DMS 273 (cell line): ENCODE results near the gene KCNJ1.

Experiments used
- DNase-seq: peaks from one replicate; lab custom pipeline; 2025; ENCODE audit not compliant: unreplicated experiment; lab: John Stamatoyannopoulos, UW

The KCNJ1 gene

DNA sequence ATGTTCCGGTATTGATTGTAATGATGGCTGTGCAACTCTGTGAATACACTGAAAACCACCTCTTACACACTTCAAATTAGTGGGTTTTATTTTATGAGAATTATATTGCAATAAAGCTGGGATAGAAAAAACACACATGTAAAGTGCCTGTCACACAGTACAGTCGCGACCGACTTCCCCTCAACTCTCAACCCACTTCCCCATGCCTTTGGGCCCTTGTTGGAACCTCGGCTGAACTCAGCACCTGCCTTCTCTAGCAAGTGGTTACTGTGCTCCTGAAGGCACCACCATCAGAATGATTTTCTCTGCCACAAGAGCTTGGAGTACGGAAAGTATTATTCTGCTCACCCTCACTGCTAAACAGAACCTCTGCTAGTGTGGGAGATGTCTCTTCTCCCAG, 13.5 kb downstream of the KCNJ1 start:
- DNase-seq = no peak

DNA sequence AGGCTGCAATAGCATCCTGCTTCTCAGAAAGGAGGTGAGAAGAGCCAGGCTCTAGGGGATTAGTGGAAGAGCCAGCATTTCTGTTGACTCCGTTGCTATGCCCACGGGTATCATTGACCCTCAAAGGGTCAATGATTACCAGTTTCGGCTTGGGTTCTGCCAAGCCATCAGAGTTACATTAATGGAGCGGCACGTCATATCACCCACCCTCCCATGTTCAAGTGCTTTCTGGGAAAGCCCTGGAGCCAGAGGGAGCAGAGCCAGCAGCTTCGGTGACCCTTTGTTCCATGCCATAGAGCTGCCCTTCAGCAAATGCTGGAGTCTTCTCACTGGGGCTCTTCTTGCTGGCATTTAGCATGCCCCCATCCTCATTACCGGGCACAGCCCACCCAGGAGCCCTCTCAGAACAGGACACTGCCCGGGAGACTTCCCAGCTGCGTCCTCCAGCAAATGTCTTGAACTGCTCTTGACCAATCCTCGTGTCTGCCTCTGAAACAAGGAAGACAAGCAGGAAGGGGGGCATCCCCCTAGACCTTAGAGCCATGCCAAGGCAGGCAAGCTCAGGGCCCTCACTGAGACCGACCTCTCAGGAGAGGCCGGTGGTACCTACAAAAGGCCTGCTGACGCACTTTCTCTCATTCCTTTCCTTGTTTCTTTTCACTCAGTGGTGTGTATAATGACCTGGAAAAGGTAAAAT, 14.6 kb downstream of the KCNJ1 start:
- no peak for DNase-seq

DNA sequence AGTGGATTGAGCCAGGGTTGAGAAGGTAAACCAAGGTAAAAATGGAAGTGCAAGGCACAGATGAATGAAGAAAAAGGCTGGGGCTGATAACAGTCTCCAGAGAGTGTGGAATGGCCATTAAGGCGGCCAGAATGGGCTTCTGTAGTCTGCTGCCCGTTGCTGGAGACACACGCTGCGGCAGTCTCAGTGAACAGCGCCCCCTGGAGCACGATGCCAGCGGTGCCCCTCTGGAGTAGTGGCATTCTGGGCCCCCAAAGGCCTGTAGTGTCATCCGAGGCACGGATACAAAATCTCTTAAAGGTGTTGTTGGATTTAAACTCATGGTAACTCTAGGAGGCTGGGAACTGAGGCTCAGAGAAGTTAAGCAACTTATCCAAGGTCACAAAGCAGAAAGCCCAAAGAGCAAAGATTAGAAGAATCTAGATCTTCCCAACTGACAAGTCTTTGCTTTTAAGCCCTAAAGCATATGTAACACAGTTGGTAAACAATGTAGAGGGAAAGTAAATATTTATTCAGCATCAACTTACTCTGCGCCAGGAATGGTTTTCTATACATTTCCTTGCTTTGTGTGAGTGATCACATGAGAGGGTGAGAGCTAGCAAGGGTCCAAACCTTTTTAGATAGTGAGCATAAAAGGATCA, 18.2 kb downstream of the KCNJ1 start:
- peak; percentile 73 for DNase-seq

DNA sequence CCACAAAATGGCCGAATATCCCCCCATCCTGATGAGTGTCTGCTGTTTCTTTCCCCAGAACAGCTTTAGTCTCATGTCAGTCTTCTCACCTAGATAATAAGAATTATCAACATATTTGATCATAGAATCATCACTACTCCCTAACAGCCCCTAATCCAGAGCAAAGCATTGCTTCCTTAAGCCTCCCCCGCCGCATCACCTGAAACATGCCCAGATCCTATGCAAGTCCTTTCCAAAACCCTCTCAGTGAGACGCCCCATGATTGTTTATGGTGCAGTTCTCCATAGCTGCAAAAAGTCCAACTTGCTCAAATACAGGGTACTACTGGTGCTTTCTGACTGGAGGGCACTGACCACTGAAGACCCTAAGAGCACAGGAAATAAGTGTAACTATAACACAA, 20.1 kb downstream of the KCNJ1 start:
- DNase-seq = no peak

DNA sequence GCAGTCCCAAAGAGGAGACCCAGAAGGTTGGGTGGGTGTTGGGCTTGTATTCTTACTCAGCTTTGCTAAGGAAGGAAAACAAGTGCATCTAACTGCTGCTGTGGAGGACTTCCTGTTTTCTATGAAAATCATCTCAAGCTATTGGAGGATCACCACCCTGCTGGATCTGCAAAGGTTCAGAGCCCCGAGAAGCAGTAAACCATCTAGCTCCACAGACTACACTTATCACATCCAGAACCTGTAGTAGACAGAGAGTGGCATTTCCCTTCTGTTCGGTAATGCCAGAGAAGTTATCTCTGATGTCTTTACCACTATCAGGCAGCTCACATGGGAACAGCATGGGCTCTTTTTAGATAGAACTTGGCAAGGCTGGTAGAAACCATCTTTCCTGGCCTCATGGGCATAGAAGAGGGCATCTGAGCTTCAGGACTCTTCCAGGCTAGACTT, 21.7 kb downstream of the KCNJ1 start:
- DNase-seq = no peak

DNA sequence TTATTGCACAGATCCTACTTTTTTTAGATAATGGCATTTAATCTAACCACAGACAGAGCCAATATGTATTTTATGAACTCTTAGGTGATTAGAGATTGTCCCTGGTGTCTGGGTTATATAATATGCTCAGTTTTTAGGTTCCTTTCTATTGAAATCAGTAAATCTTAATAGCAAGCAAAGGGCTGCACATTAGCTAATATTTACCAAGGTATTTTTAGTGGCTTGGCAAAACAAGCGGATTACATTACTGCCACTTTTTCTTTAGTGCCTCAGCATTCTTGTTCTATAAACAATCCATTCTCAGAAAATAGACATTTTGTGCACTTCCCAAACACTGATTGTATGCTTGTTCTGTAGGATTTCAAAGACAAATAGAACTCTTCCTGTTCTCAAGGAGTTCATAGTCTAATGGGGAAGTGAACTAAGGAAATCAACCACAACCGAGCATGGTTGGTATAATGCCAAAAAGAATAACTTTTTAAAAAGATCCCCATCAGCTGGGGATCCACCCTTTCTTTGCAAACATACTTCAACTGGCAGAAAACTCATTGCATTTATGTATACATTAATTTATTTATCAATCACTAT, 23.8 kb downstream of the KCNJ1 start:
- no peak for DNase-seq

DNA sequence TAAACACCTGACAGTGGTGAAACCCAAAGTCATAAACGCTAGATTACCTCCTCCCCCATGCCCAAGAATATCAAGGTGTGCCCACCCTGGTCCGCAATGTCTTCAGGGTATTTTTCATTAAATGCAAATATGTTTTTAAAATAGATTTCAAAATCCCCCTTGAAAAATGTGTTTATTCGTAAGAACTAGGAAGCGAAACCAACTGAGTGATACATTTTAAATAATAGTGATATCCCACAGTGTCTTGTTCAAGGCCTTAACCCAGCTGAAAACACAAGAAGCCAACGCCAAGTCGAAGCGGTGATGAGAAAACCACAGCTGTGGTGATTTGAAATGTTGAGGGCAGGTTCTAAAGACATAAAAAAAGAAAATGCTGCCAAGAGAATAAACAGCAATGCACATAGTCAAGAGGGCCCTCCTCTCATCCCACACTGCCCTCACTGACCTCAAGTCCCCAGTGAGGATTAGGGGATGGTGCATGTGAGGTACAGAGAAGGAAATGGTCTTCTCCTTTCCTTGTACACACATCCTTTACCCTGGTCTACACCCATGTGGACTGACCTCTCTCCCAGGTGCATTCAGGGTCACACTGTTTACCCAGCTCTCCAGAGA, 25.5 kb downstream of the KCNJ1 start:
- no peak for DNase-seq

DNA sequence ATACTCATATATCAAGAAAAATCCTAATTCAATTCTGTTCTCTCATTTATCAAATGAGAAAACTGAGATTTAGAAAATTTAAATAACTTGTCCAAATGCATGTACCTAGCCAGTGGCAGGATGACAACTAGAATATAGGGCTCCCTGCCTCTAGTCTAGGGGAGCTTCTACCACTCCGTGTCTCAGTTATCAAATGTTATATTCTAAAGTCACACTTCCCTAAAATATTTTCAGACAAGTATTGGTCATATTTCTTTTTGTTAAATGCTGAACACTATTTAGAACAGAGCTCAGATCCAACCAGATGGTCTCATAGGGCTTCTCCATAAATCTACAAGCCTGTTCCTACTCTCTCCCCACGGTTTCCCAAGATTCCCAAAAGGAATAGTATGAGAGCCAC, 26.3 kb downstream of the KCNJ1 start:
- no peak for DNase-seq

DNA sequence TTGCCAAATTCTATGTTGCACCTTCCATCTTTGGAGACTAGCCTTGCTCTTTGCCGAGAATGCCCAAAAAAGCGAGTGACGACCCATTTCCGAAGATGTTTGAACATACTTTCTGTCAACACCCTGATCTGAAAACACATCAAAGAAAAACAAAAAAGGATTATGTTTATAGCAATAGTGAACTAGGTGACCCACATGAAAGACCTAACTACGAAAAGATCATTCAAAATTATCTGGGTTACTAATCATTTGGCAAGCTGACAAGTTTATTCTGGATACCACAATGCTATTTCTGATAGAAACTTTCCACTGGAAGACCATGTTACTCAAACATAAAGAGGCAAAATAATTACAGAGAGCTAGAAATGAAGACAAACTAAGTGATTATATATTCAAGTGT, 27.0 kb downstream of the KCNJ1 start:
- no peak for DNase-seq

DNA sequence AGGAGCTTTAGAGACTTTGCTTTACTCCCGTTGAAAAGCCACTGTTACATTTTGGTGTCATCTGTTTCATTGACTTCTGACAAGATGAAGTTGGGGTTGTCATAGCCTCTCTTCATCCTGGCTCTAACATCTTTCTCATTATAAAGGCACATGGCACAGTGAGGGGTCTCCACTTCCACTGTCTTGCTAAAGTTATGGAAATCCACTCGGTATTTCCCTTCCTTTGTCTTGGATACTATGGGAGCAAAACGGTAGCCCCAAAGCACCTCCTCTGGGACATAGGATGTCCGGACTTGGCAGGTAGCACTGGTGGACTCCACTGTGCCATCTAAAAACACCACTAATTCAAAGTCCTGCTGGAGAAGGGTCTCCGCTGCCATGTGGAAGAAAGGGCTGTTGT, 28.0 kb downstream of the KCNJ1 start:
- no peak for DNase-seq

DNA sequence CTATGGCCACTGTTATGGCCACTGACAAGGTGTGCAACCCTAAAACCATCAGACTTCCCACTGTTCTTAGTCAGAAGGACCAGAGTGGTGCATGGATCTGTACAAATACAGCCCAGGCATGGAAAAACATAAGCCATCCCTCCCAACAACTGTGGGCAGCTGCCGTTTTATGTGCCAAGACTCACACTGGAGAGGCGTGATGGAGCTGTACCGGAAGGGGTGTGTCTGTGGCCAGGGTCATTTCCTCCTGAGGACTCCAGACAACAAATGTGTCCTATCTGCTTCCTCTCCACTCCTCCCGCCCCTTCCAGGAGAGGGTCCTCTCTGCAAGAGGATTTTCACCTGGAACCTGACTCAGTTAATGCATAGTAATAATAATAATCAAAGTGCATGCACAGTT, 29.5 kb downstream of the KCNJ1 start:
- DNase-seq = no peak

DNA sequence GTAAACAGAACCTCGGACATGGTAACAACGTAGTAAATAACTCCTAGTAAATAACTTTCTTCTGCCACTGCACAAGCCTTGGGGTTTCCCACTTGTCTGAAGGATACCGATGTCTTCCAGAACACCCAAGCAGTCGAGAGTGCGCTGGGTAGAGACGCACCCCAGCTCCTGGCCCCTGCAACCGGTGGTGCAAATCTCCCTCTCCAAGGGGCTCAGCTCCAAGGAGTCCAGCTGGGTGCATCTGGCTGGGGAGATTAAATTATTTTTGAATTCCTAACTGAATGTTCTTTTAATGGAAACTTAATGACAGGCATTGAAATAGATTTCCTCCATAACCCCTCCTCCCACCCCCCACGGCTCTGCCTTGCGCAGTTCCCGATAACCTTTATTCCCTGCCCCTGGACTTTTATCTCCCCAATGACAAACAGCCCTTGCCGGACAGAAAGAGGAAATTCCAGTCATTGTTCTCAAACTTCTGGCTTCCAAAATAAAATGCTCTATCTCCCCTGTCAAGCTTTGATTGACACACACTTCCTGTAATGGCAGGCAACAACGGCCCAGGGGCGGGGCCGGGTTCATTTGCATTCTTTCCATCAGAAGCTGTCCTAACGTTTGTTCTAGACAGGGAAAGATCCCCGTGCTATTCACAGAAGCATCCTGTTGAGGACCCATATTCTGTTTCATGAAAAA, 31.2 kb downstream of the KCNJ1 start:
- DNase-seq = no peak

DNA sequence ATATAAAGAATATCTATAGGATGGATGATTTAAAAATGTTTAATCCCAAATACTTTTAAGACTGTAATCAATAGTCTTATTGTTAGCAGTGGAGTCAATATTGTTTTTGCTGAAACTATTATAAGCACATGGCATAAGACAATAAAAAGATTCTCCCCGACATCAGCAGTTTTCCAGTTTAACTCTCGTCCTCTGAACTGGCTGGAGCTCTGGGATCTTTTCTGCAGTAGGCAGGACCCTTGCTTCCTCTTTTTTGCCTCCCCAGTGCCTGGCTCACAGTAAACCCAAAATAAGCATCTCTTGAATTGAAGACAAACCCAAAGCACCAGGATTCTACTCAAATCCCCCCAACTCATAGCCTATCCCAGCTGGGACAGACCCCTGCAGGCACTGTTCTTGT, 32.9 kb downstream of the KCNJ1 start:
- no peak for DNase-seq

DNA sequence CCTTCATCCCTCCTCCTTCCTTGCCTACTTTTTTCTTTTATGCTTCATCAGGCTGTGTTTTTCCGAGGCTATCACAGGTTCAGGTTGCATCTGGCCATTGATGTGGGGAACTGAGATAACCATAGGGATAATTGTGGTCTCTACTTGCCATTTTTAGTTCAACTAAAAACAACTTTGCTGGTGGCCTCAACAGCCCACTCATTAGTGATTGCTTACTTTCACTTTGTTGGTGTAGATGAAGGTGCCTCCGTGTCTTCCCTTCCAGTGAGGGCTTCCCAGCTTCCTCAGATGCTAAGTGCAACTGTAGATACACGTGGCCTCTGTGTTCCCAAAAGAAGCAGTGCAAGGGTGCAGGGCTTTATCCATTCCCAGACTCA, 35.0 kb downstream of the KCNJ1 start:
- no peak for DNase-seq

DNA sequence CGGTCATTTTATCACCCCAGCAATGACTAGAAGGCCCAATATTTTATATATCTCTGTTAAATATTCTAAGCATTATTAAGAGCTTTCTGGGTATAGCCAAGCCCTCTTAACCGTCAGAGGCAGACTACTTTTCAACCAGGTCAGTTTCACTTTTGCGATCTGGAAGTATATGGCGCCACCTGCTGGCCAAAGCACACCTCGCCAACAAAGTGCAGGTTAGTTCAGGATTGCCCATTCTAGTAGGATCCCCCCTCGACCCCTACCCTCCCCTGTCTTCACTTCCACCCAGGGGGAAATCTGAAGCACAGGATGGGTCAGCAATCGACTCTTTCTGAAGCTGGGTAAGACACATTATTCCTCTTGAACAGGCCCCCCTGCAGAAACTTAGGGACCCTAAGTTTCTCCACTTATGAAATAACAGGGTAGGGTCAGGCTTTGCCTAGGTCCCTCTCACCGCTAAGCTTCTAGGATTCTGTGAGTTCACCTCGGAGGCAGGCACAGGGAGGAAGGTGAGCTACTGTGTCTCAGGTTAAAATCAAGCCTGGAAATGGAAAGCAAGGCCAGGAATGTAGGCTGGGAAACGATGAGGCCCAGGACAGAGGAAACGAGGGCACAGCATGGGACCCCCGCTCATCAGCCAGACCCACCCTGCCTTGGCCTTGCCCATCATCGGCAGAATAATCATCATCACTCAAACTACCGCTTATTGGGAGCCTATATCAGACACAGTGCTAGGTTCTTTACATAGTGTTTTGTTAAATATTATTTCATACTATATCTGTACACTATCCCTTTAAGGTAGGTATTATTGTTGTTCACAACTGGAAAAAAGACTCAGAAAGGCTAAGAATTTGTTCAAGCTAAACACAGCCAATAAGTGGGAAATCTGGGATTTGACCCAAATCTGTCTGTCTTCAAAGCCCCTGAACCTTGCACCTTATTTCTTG, 35.6 kb downstream of the KCNJ1 start:
- DNase-seq = peak; percentile 79

DNA sequence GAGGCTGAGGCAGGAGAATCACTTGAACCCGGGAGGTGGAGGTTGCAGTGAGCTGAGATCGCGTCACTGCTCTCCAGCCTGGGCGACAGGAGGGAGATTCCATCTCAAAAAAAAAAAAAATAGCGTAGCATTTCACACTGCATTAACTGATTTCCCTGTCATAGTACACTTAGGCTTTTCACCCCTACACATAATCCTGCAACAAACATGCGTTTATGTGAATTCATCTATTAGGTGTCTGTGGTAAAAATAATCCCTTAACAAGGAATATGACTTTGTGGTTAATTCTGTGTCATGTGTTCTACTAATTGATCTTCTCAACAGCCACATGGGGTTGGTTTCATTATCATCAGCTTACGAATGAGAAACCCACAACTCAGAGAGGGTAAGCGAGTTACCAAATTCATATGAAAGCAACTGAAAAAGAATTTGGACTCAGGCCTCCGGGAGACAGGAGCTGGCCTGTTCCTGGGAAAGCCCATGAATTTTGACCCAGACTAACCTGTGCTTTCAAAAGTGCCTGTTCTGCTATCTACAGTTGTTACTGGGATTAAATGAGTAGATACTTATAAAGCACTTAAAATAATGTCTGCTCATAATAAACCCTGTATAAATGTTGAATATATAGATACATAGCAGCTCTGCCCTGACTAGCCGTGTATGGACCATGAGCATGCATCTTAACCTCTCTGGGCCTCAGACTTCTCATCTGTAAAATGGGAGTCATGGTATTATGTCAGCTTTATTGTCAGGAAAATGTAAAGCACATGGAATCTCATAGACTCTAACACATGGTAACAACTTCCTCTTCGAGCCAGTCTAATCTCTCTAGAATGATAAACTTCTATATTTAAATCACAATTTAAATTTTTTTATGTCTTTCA, 36.6 kb downstream of the KCNJ1 start:
- no peak for DNase-seq

DNA sequence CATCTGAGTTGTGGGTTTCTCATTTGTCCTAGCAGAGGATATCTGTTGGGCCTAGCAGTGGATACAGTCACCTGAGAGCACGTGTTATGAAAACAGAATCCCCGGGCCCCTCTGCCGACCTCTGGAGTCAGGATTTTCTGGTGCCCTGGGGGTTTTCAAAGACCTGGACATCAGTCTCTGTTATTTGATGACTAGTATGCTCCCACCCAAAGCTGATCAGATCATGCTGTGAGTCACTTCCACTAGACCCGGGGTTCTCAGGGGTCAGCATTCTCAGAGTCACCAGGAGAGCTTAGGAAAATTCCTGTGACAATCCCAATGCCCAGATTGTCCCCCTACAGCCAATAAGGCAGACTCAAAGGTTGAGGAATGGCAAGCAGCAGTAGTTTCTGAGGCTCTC, 38.7 kb downstream of the KCNJ1 start:
- DNase-seq = no peak

DNA sequence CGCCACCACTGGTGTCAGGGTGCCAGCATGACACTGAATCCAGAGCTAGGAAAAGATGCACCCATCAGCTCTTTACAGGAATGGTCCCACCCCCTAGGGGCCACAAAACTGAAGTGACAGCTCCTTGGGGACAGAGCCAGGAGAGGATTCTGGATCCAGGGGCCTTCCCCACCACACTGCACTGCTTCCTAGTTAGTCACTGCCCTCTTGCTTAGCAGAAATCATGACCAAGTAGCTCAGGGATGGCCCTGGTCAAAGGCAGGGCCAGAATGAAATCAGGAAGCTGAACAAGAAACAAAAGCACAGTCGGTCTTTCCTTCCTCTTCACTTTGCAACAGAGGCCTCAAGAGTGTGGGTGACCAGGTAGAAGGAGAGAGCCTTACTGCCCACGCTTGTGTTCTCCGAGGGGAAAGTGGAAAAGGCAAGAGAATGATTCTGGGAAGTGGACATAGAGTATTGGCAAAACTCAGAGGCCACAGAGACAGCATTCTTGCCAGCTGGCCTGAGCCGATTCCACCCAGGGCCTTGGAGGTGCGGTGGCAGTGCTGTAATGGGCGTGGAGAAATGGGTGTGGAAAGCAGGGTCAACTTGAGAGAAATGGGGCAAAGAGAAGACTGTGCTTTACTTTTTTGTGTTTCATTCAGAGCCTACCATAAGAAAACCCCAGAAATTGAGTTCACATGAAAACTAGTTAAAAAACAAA, 39.8 kb downstream of the KCNJ1 start:
- DNase-seq = no peak
